GM23338 (cell line): ENCODE measurements around the gene GRK4. TPM values are rescaled to one million over a fixed set of nuclear protein-coding genes. Genes with fewer than 3 reads are reported as not detected.

ENCODE experiments used
- ATAC-seq: fragments of 200-7000 bp; cut with Tn5 transposase; 3 replicates; pipeline ENCODE4 v1.9.1; 2020
- DNase-seq: peaks from one replicate; pipeline ENCODE4 v3.0.0-alpha.2; 2015; ENCODE audit warnings: low spot score
- H2AFZ ChIP-seq: fragments of 200-600 bp; sonication (generic); 2 replicates; pipeline ENCODE4 v1.8.0; 2016; ENCODE audit warnings: antibody characterized with exemption, mild to moderate bottlenecking, moderate library complexity
- H3F3A ChIP-seq: fragments of 200-600 bp; sonication (generic); replicated peaks from 2 replicates; pipeline ENCODE4 v1.8.0; 2017; ENCODE audit warnings: antibody characterized with exemption, mixed run types, low read depth
- H3K27ac ChIP-seq: fragments of 200-600 bp; sonication (generic); 2 replicates; pipeline ENCODE4 v1.6.1; 2016; ENCODE audit warnings: low read depth
- H3K27me3 ChIP-seq: fragments of 200-600 bp; sonication (generic); 2 replicates; pipeline ENCODE4 v1.8.0; 2016; ENCODE audit warnings: mild to moderate bottlenecking, mixed run types, moderate library complexity; ENCODE audit not compliant: insufficient read depth
- H3K36me3 ChIP-seq: fragments of 200-600 bp; sonication (generic); 2 replicates; pipeline ENCODE4 v1.8.0; 2016; ENCODE audit warnings: mild to moderate bottlenecking; ENCODE audit not compliant: insufficient read depth
- H3K4me1 ChIP-seq: fragments of 200-600 bp; sonication (generic); 2 replicates; pipeline ENCODE4 v1.8.0; 2016; ENCODE audit warnings: mild to moderate bottlenecking, moderate library complexity; ENCODE audit not compliant: insufficient read depth
- H3K4me2 ChIP-seq: fragments of 200-600 bp; sonication (generic); 2 replicates; pipeline ENCODE4 v1.7.1; 2017; ENCODE audit warnings: mixed run types
- H3K4me3 ChIP-seq: fragments of 200-600 bp; sonication (generic); 2 replicates; pipeline ENCODE4 v1.6.1; 2016; ENCODE audit warnings: mixed run types
- H3K79me2 ChIP-seq: fragments of 200-600 bp; sonication (generic); replicated peaks from 2 replicates; pipeline ENCODE4 v1.8.0; 2017; ENCODE audit warnings: mild to moderate bottlenecking; ENCODE audit not compliant: insufficient read depth
- H3K9me2 ChIP-seq: fragments of 200-600 bp; sonication (generic); 2 replicates; pipeline ENCODE4 v1.8.0; 2017; ENCODE audit not compliant: insufficient read depth
- H4K20me1 ChIP-seq: fragments of 200-600 bp; sonication (generic); replicated peaks from 2 replicates; pipeline ENCODE4 v1.8.0; 2017; ENCODE audit warnings: mild to moderate bottlenecking; ENCODE audit not compliant: insufficient read depth
- H3K27ac Mint-ChIP-seq: 2 replicates; pipeline ENCODE4 v1.8.0; 2020; ENCODE audit warnings: inconsistent platforms, mild to moderate bottlenecking, moderate library complexity, mixed read lengths
- H3K27me3 Mint-ChIP-seq: 3 replicates; pipeline ENCODE4 v1.8.0; 2022; ENCODE audit warnings: low read depth, mild to moderate bottlenecking, moderate library complexity, mixed read lengths, inconsistent platforms; ENCODE audit not compliant: insufficient read depth, poor library complexity
- H3K36me3 Mint-ChIP-seq: 3 replicates; pipeline ENCODE4 v1.8.0; 2021; ENCODE audit warnings: low read depth, mild to moderate bottlenecking, inconsistent platforms, moderate library complexity, mixed read lengths
- H3K4me1 Mint-ChIP-seq: 3 replicates; pipeline ENCODE4 v1.8.0; 2020; ENCODE audit warnings: mild to moderate bottlenecking, inconsistent platforms, mixed read lengths
- H3K4me3 Mint-ChIP-seq: 3 replicates; pipeline ENCODE4 v1.8.0; 2021; ENCODE audit warnings: moderate library complexity, mild to moderate bottlenecking, inconsistent platforms, mixed read lengths
- H3K9me3 Mint-ChIP-seq: 3 replicates; pipeline ENCODE4 v1.8.0; 2020; ENCODE audit warnings: moderate library complexity, mild to moderate bottlenecking, inconsistent platforms, mixed read lengths
- CREB1 ChIP-seq: fragments of 250-450 bp; sonication (Bioruptor Pico); IDR thresholded peaks from 2 replicates; pipeline ENCODE4 v1.5.0; 2020; ENCODE audit warnings: low read depth, mild to moderate bottlenecking, moderate library complexity
- ETS1 ChIP-seq: IDR thresholded peaks from 2 replicates; pipeline ENCODE4 v1.6.1; 2016; ENCODE audit warnings: antibody characterized with exemption
- EZH2 ChIP-seq: fragments of 200-600 bp; sonication (generic); IDR thresholded peaks from one replicate; pipeline ENCODE4 v1.8.0; 2017; ENCODE audit warnings: antibody characterized with exemption, mild to moderate bottlenecking, low read depth; ENCODE audit not compliant: unreplicated experiment
- JUNB ChIP-seq: IDR thresholded peaks from one replicate; pipeline ENCODE4 v1.6.1; 2016; ENCODE audit warnings: antibody characterized with exemption; ENCODE audit not compliant: unreplicated experiment
- NANOG ChIP-seq: IDR thresholded peaks from 2 replicates; pipeline ENCODE4 v1.6.1; 2016; ENCODE audit warnings: antibody characterized with exemption, borderline replicate concordance
- POLR2AphosphoS5 ChIP-seq: IDR thresholded peaks from 2 replicates; pipeline ENCODE4 v1.6.1; 2016; ENCODE audit warnings: antibody characterized with exemption, low read depth
- STAT1 ChIP-seq: IDR thresholded peaks from one replicate; pipeline ENCODE4 v1.6.1; 2016; ENCODE audit warnings: antibody characterized with exemption; ENCODE audit not compliant: unreplicated experiment
- ZNF331 ChIP-seq: fragments of 250-450 bp; sonication (Bioruptor Pico); IDR thresholded peaks from 2 replicates; pipeline ENCODE4 v1.5.0; 2020; ENCODE audit warnings: low read depth, mild to moderate bottlenecking, moderate library complexity
- polyA plus RNA-seq: library from polyadenylated mRNA; unstranded; fragments of >200 nt; fragmentation: Nextera tagmentation; extraction: Ambion mirVana; gene quantifications from 2 replicates; pipeline ENCODE4 v1.2.1, GENCODE V29; 2016
- total RNA-seq: library from RNA; depleted of rRNA; stranded (reverse); fragments of >200 nt; shearing (Covaris generic); gene quantifications from 2 replicates; pipeline ENCODE4 v1.2.3, GENCODE V29; 2014
- TF ChIP-seq, protein P1 (sequence below), 2 experiments: fragments of 200-600 bp in 1 of 2; sonication (generic) in 1 of 2; conservative IDR thresholded peaks; 2 replicates each; pipeline versions ENCODE4 v1.5.1 to v1.6.1; 2016 to 2017; ENCODE audit warnings: antibody characterized with exemption in 2 of 2, low read depth in 2 of 2, mild to moderate bottlenecking in 2 of 2, moderate library complexity in 1 of 2

Gene GRK4
- total and polyA plus RNA-seq, 2 experiments from 2014 or later, result 1.3 to 1.4 TPM

DNA sequence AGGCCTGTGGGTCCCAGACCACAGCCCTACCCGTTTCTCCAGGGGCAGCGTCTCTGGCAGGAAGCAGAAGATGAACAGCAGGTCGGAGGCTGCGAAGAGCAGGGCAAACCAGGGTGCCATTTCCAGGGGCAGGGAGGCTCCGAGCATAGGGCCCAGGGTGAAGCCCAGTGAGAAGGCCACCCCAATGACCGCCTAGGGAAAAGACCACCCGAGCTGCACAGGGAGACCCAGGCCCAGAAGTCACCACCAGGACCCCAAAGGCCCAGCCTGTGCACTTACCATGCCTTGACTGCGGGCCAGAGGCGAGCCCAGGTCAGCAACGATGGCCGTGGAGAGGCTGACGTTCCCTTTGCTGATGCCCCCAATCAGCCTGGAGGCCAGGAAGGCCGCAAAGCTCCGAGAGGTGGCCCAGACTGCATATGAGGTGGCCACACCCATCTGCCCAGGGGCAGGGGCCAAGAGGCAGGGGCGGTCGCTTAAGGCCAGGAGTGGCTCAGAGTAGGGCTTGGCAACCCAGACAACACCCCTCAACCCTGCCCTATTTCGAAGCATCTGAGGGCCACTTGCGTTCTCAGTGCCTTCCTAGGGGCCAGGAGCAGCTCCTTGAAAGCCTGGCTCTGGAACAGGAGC, 30.9 kb upstream of the GRK4 start (continued):
- no peak for TF ChIP-seq CREB1
- TF ChIP-seq ZNF331 (CRISPR knock-in tag), result no peak
- TF ChIP-seq JUNB, result no peak
- TF ChIP-seq, protein P1, sequence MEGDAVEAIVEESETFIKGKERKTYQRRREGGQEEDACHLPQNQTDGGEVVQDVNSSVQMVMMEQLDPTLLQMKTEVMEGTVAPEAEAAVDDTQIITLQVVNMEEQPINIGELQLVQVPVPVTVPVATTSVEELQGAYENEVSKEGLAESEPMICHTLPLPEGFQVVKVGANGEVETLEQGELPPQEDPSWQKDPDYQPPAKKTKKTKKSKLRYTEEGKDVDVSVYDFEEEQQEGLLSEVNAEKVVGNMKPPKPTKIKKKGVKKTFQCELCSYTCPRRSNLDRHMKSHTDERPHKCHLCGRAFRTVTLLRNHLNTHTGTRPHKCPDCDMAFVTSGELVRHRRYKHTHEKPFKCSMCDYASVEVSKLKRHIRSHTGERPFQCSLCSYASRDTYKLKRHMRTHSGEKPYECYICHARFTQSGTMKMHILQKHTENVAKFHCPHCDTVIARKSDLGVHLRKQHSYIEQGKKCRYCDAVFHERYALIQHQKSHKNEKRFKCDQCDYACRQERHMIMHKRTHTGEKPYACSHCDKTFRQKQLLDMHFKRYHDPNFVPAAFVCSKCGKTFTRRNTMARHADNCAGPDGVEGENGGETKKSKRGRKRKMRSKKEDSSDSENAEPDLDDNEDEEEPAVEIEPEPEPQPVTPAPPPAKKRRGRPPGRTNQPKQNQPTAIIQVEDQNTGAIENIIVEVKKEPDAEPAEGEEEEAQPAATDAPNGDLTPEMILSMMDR (conservative IDR thresholded peaks at IDR 0.05; ENCODE audit: low read depth in 2 of 2), result no peak
- no peak for TF ChIP-seq EZH2
- TF ChIP-seq ETS1, result no peak
- TF ChIP-seq STAT1, result no peak
- TF ChIP-seq NANOG, result no peak
- no peak for TF ChIP-seq POLR2AphosphoS5

GRCh38 chr4:2932951-2933565, 30.3 kb upstream of the GRK4 start:
- peaks cover 14% of the 10 kb centered on the region for H3K79me2 ChIP-seq
- H3K27ac ChIP-seq, result no peak overlapping the region
- no peak for ATAC-seq

More at GRCh38 chr4:2932951-2933565, 30.3 kb upstream of the GRK4 start:
- Histone ChIP-seq H3K36me3 (peaks cover 11% of the 10 kb centered on the region), H4K20me1 (peaks cover 19% of the 10 kb centered on the region), H3K4me2 (peak overlapping the region; percentile 74), H3F3A (peaks cover 23% of the 10 kb centered on the region; the same call in 1 of the 2 replicates), H3K9me2 (no peaks in the 10 kb centered on the region), H3K4me1 (peaks cover 4% of the 10 kb centered on the region; the same call in 1 of the 2 replicates), H3K4me3 (peak overlapping the region; percentile 67), H2AFZ (no peak overlapping the region), H3K27me3 (no peaks in the 10 kb centered on the region)
- peak overlapping the region; percentile 76 for H3K4me3 Mint-ChIP-seq
- H3K4me1 Mint-ChIP-seq, result peaks cover 27% of the 10 kb centered on the region
- TF ChIP-seq CREB1 (no peak), ETS1 (no peak), STAT1 (no peak)
- H3K27ac Mint-ChIP-seq, result peak overlapping the region; percentile 72
- H3K36me3 Mint-ChIP-seq, result peaks cover 59% of the 10 kb centered on the region
- DNase-seq, result no peak
- peaks cover 19% of the 10 kb centered on the region for H3K27me3 Mint-ChIP-seq
- H3K9me3 Mint-ChIP-seq, result no peaks in the 10 kb centered on the region
